ENCODE measurements around the gene ATG4C.

Gene ATG4C

DNA sequence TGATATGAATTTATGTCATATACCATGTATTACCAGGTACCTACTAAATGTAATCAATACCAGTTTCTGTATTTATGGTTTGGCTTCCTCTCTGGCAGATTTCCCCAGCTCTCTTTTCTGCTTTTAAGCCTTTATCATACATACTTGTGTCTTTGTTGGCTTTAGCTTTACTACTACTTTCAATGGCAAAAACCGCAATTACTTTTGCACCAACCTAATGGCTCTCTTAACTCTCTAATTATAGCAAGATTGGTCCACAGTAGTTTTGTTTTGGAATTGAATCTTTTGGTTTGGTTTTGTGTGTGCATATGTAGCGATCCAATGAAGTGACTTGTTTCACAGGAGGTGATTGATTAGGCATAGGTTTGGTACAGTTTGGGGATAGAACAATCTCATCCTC is 93.6 kb downstream of the ATG4C start:
- H3K27ac ChIP-seq (ENCODE audit: low read depth, low read length, poor library complexity, severe bottlenecking), result no peak overlapping the region
- no peaks in the 10 kb centered on the region for H3K79me2 ChIP-seq (ENCODE audit: insufficient read depth, low read length)
- H3F3A ChIP-seq (ENCODE audit: insufficient read depth, low read length), result no peaks in the 10 kb centered on the region
- no peaks in the 10 kb centered on the region for H3K9me2 ChIP-seq (ENCODE audit: low read depth, low read length)
- TF ChIP-seq, protein P1, sequence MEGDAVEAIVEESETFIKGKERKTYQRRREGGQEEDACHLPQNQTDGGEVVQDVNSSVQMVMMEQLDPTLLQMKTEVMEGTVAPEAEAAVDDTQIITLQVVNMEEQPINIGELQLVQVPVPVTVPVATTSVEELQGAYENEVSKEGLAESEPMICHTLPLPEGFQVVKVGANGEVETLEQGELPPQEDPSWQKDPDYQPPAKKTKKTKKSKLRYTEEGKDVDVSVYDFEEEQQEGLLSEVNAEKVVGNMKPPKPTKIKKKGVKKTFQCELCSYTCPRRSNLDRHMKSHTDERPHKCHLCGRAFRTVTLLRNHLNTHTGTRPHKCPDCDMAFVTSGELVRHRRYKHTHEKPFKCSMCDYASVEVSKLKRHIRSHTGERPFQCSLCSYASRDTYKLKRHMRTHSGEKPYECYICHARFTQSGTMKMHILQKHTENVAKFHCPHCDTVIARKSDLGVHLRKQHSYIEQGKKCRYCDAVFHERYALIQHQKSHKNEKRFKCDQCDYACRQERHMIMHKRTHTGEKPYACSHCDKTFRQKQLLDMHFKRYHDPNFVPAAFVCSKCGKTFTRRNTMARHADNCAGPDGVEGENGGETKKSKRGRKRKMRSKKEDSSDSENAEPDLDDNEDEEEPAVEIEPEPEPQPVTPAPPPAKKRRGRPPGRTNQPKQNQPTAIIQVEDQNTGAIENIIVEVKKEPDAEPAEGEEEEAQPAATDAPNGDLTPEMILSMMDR (IDR thresholded peaks at IDR 0.05; ENCODE audit: low read length), result no peak
- no peak for TF ChIP-seq EZH2 (IDR thresholded peaks at IDR 0.05; ENCODE audit: borderline replicate concordance, low read length)
- no peak overlapping the region for H3K9ac ChIP-seq (ENCODE audit: low read length)
- H2AFZ ChIP-seq (ENCODE audit: low read length), result no peak overlapping the region
- peaks cover 3% of the 10 kb centered on the region for H3K9me3 ChIP-seq (ENCODE audit: low read length)
- H3K4me2 ChIP-seq (ENCODE audit: low read length), result no peak overlapping the region
- no peaks in the 10 kb centered on the region for H3K36me3 ChIP-seq (ENCODE audit: insufficient read depth, low read length)
- H3K27me3 ChIP-seq (ENCODE audit: insufficient read depth, low read length), result no peaks in the 10 kb centered on the region
- no peak overlapping the region for H3K4me3 ChIP-seq (ENCODE audit: low read depth, low read length, poor library complexity, severe bottlenecking)
- no peaks in the 10 kb centered on the region for H3K4me1 ChIP-seq (ENCODE audit: insufficient read depth, low read length, severe bottlenecking)
- H4K20me1 ChIP-seq (ENCODE audit: insufficient read depth, low read length), result no peaks in the 10 kb centered on the region

DNA sequence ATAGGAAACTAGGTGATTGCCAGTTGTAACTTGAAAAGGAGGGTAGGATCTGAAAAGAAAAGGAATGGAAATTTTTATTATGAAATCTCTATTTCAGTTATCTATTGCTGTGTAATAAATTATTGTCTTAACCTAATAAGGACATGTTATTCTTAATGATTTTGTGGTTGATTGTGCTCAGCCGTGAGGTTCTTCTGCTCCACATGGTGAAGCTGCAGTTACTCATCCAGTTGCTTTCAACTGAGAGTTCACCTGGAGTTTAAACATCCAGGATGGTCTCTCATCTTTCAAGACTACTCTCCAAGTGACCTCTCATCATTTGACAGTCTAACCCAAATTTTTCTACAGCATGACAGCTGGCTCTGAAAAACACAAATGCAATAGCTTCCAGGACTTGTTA is 96.0 kb downstream of the ATG4C start:
- H3K9ac ChIP-seq (ENCODE audit: low read length), result no peak overlapping the region
- H3K9me2 ChIP-seq (ENCODE audit: low read depth, low read length), result no peaks in the 10 kb centered on the region
- no peak overlapping the region for H3K4me3 ChIP-seq (ENCODE audit: low read depth, low read length, poor library complexity, severe bottlenecking)
- H4K20me1 ChIP-seq (ENCODE audit: insufficient read depth, low read length), result no peaks in the 10 kb centered on the region
- H3K9me3 ChIP-seq (ENCODE audit: low read length), result peaks cover 3% of the 10 kb centered on the region
- H3K4me1 ChIP-seq (ENCODE audit: insufficient read depth, low read length, severe bottlenecking), result no peaks in the 10 kb centered on the region
- H3K79me2 ChIP-seq (ENCODE audit: insufficient read depth, low read length), result no peaks in the 10 kb centered on the region
- no peak overlapping the region for H2AFZ ChIP-seq (ENCODE audit: low read length)
- TF ChIP-seq, protein P1 (IDR thresholded peaks at IDR 0.05; ENCODE audit: low read length), result no peak
- TF ChIP-seq EZH2 (IDR thresholded peaks at IDR 0.05; ENCODE audit: borderline replicate concordance, low read length), result no peak
- no peaks in the 10 kb centered on the region for H3K27me3 ChIP-seq (ENCODE audit: insufficient read depth, low read length)
- no peak overlapping the region for H3K4me2 ChIP-seq (ENCODE audit: low read length)
- no peaks in the 10 kb centered on the region for H3F3A ChIP-seq (ENCODE audit: insufficient read depth, low read length)
- H3K27ac ChIP-seq (ENCODE audit: low read depth, low read length, poor library complexity, severe bottlenecking), result no peak overlapping the region
- H3K36me3 ChIP-seq (ENCODE audit: insufficient read depth, low read length), result no peaks in the 10 kb centered on the region

DNA sequence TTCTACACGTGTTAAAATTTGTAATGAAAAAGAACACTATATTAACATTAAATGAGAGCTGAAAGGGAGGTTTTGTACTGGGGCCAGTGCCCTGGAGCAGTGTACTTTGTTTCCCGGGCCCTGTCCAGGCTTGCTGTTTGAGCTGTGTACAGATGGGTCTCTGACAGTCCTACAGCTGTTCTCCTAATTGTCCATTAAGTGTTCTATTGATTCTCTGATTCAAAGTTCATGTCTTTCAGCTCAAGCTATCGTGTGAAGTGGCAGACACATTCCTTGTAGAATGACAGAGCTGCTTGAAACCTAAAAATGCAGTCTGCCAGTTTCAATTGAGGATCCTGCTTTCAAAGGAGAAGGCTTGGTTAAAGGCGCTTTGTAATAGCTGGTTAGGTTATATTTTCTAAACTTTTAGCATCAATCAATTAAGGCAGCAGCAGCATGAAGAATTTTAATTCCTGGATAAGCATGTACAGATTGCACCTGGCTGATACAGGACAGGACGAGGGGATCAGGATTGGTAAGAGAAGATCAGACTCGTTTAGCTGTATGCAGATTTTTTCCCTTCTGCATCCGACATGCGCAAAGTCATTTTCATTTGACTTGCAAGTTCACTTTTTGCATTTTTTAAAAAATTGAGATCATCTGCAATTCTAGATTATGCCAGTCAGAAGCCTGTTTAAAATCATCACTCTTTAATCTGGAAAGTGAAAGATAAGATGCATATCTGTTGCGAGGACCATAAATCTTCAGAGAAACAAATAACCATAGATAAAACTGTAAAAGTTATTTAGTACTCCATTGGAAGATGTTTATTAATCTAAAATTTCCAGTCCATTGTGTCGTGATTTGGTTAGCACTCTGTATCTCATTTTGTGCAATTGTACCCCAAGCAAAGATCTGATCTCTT is 98.5 kb downstream of the ATG4C start:
- H3K27me3 ChIP-seq (ENCODE audit: insufficient read depth, low read length), result no peaks in the 10 kb centered on the region
- no peaks in the 10 kb centered on the region for H3K79me2 ChIP-seq (ENCODE audit: insufficient read depth, low read length)
- no peak overlapping the region for H2AFZ ChIP-seq (ENCODE audit: low read length)
- no peaks in the 10 kb centered on the region for H3K36me3 ChIP-seq (ENCODE audit: insufficient read depth, low read length)
- H3K9ac ChIP-seq (ENCODE audit: low read length), result no peak overlapping the region
- no peaks in the 10 kb centered on the region for H4K20me1 ChIP-seq (ENCODE audit: insufficient read depth, low read length)
- TF ChIP-seq EZH2 (IDR thresholded peaks at IDR 0.05; ENCODE audit: borderline replicate concordance, low read length), result no peak
- TF ChIP-seq, protein P1 (IDR thresholded peaks at IDR 0.05; ENCODE audit: low read length), result no peak
- no peak overlapping the region for H3K4me2 ChIP-seq (ENCODE audit: low read length)
- H3K27ac ChIP-seq (ENCODE audit: low read depth, low read length, poor library complexity, severe bottlenecking), result no peak overlapping the region
- H3K9me3 ChIP-seq (ENCODE audit: low read length), result peaks cover 3% of the 10 kb centered on the region
- H3F3A ChIP-seq (ENCODE audit: insufficient read depth, low read length), result no peaks in the 10 kb centered on the region
- no peak overlapping the region for H3K4me3 ChIP-seq (ENCODE audit: low read depth, low read length, poor library complexity, severe bottlenecking)
- H3K4me1 ChIP-seq (ENCODE audit: insufficient read depth, low read length, severe bottlenecking), result no peaks in the 10 kb centered on the region
- no peaks in the 10 kb centered on the region for H3K9me2 ChIP-seq (ENCODE audit: low read depth, low read length)
